HG02678 (cell line): ENCODE results near the gene WDR70.
A peak's percentile ranks its signal among the peaks of the same experiment; 100 is the strongest.
"Not testable (repeated sequence)": the region's sequence is repeated elsewhere in the genome, so short reads cannot be mapped to it uniquely, and the experiment has no call there.

Experiments
- ATAC-seq: cut with Tn5 transposase; IDR thresholded peaks from one replicate; pipeline ENCODE4 v1.9.1; 2021; ENCODE audit warnings: mild to moderate bottlenecking, moderate library complexity; ENCODE audit not compliant: unreplicated experiment

Gene WDR70

GRCh38 chr5:37379100-37379628 is at the start of gene WDR70:
Gene WDR70, plus strand, starts transcription at chr5:37379318. Its CDS starts 50 bp downstream, at chr5:37379368.
- ATAC-seq, result peak; percentile 99

GRCh38 chr5:37334754-37335153 is 44.4 kb upstream of the WDR70 start:
- not testable (repeated sequence) for ATAC-seq

- ATAC-seq, result not testable (repeated sequence)
Measured at GRCh38 chr5:37342741-37343140, 36.4 kb upstream of the WDR70 start.

- ATAC-seq, result no peak
Measured at GRCh38 chr5:37355161-37355560, 24.0 kb upstream of the WDR70 start.

GRCh38 chr5:37370550-37370863 is 8.6 kb upstream of the WDR70 start:
- no peak for ATAC-seq

GRCh38 chr5:37370864-37371726 is 8.0 kb upstream of the WDR70 start, which contains the start of gene NUP155:
Gene NUP155, minus strand, starts transcription at chr5:37371106. Its CDS starts 129 bp downstream, at chr5:37370977.
- peak; percentile 97 for ATAC-seq

- ATAC-seq, result no peak
Measured at GRCh38 chr5:37375091-37375490, 4.0 kb upstream of the WDR70 start.

- not testable (repeated sequence) for ATAC-seq
Measured at GRCh38 chr5:37378066-37378465, 1.1 kb upstream of the WDR70 start.

- no peak for ATAC-seq
Measured at GRCh38 chr5:37391591-37391990, 12.5 kb downstream of the WDR70 start.

GRCh38 chr5:37396352-37396751 is 17.2 kb downstream of the WDR70 start:
- ATAC-seq, result no peak

GRCh38 chr5:37400501-37400900 is 21.4 kb downstream of the WDR70 start:
- ATAC-seq, result no peak

- no peak for ATAC-seq
Measured at GRCh38 chr5:37412515-37412914, 33.4 kb downstream of the WDR70 start.

GRCh38 chr5:37415456-37415855 is 36.3 kb downstream of the WDR70 start:
- not testable (repeated sequence) for ATAC-seq

- ATAC-seq, result no peak
Measured at GRCh38 chr5:37417347-37417746, 38.2 kb downstream of the WDR70 start.

GRCh38 chr5:37424441-37424840 is 45.3 kb downstream of the WDR70 start:
- no peak for ATAC-seq

- no peak for ATAC-seq
Measured at GRCh38 chr5:37428044-37428443, 48.9 kb downstream of the WDR70 start.

- ATAC-seq, result no peak
Measured at GRCh38 chr5:37435261-37435660, 56.1 kb downstream of the WDR70 start.

- ATAC-seq, result peak; percentile 80
Measured at GRCh38 chr5:37436146-37436934, 57.2 kb downstream of the WDR70 start.

GRCh38 chr5:37437711-37438110 is 58.6 kb downstream of the WDR70 start:
- no peak for ATAC-seq

GRCh38 chr5:37445783-37446182 is 66.7 kb downstream of the WDR70 start:
- not testable (repeated sequence) for ATAC-seq

- ATAC-seq, result no peak
Measured at GRCh38 chr5:37448941-37449340, 69.8 kb downstream of the WDR70 start.

- ATAC-seq, result not testable (repeated sequence)
Measured at GRCh38 chr5:37451991-37452390, 72.9 kb downstream of the WDR70 start.
